Mammary epithelial cell (primary cell): Measurements from ENCODE around the gene SPCS1.

ENCODE experiments used
- EZH2 ChIP-seq: IDR thresholded peaks from 2 replicates; pipeline ENCODE4 v1.6.1; 2012; ENCODE audit warnings: low read length, inconsistent platforms, borderline replicate concordance
- TF ChIP-seq, protein P1 (sequence below), 2 donors: IDR thresholded peaks in 1 of 2; conservative IDR thresholded peaks in 1 of 2; 2 replicates each; pipeline ENCODE4 v1.5.1; 2011 to 2012; ENCODE audit warnings: inconsistent platforms in 2 of 2, low read length in 2 of 2, mild to moderate bottlenecking in 2 of 2, control low read depth in 1 of 2, low read depth in 1 of 2; ENCODE audit not compliant: insufficient read depth in 1 of 2; ENCODE audit errors: extremely low read depth in 1 of 2

DNA sequence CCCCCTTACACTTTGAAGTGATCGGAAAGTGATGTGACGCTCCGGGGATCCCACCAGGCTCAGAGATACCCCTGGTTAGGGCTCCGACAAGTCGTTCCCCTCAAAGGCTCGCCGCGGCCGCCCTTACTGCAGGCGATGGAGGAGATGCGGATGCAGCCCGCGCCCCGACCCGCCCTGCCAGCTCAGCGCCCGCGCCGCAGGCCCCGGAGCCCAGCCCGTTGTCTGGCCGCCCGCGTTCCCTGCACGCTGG lies 543 bp upstream of the SPCS1 start:
- TF ChIP-seq, protein P1, sequence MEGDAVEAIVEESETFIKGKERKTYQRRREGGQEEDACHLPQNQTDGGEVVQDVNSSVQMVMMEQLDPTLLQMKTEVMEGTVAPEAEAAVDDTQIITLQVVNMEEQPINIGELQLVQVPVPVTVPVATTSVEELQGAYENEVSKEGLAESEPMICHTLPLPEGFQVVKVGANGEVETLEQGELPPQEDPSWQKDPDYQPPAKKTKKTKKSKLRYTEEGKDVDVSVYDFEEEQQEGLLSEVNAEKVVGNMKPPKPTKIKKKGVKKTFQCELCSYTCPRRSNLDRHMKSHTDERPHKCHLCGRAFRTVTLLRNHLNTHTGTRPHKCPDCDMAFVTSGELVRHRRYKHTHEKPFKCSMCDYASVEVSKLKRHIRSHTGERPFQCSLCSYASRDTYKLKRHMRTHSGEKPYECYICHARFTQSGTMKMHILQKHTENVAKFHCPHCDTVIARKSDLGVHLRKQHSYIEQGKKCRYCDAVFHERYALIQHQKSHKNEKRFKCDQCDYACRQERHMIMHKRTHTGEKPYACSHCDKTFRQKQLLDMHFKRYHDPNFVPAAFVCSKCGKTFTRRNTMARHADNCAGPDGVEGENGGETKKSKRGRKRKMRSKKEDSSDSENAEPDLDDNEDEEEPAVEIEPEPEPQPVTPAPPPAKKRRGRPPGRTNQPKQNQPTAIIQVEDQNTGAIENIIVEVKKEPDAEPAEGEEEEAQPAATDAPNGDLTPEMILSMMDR (conservative IDR thresholded peaks at IDR 0.05 in 1 of 2, IDR thresholded peaks at IDR 0.05 in 1 of 2; ENCODE audit: extremely low read depth in 1 of 2, insufficient read depth in 1 of 2, low read depth in 1 of 2, low read length in 2 of 2), result no peak
- no peak for TF ChIP-seq EZH2
